Measurements from ENCODE around the gene DNER. TPM values are rescaled to one million over a fixed set of nuclear protein-coding genes. Genes with fewer than 3 reads are reported as not detected.
A peak's percentile ranks its signal among the peaks of the same experiment; 100 is the strongest.

Gene DNER
- total and polyA plus RNA-seq, 2 experiments from 2014 or later, result 0.39 to 0.65 TPM

DNA sequence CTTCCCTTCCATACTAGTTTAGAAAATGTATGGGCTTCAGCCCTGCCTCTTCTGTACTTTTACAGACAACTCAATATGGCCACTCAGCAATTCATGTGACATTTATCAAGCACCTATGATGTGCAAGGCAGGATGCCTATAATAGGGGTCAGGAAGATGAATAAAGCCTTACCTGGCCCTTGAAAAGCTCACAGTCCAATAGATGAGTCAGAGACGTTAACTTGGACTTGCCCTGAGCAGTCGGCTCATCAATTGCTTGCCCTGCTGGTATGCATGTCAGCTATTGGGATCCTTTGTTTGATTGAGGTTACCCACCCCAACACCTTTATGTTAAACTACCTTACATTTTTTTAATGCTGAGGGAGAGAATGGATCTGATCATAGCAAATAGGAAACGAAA lies 116.1 kb downstream of the DNER start:
- H2AFZ ChIP-seq, result no peak overlapping the region
- no peak overlapping the region for H3K9ac ChIP-seq
- H3K27ac ChIP-seq, result no peak overlapping the region
- no peaks in the 10 kb centered on the region for H3K4me1 ChIP-seq (ENCODE audit: insufficient read depth)
- H3K9me2 ChIP-seq (ENCODE audit: insufficient read depth), result no peaks in the 10 kb centered on the region
- 40 to 55% methylated on average over 3 of the region's 3 CpGs for WGBS, 2 experiments (ENCODE audit: low coverage in 1 of 2, low lambda C conversion rate in 2 of 2, missing lambda C conversion rate in 2 of 2)
- H3K9me3 ChIP-seq (ENCODE audit: low read depth), result no peaks in the 10 kb centered on the region
- no peak overlapping the region for H3K4me2 ChIP-seq (ENCODE audit: unreplicated experiment)
- H3K36me3 ChIP-seq (ENCODE audit: low read depth), result no peaks in the 10 kb centered on the region
- no peaks in the 10 kb centered on the region for H3K79me2 ChIP-seq (ENCODE audit: insufficient read depth)
- in situ Hi-C loops (cut with MboI), result loop anchor here (25.0 kb wide), 1 partner anchor 911 kb away; no protein-coding TSS in a partner anchor
- H4K20me1 ChIP-seq (ENCODE audit: insufficient read depth), result no peaks in the 10 kb centered on the region
- no peak overlapping the region for H3K4me3 ChIP-seq
- DNase-seq, result no peak
- no peak for TF ChIP-seq EZH2 (IDR thresholded peaks at IDR 0.05; ENCODE audit: insufficient read depth, poor library complexity, severe bottlenecking)
- TF ChIP-seq EZH2phosphoT487 (IDR thresholded peaks at IDR 0.05; ENCODE audit: insufficient read depth, low read depth), result no peak
- H3F3A ChIP-seq (ENCODE audit: insufficient read depth), result no peaks in the 10 kb centered on the region
- no peaks in the 10 kb centered on the region for H3K27me3 ChIP-seq (replicated peaks; ENCODE audit: insufficient read depth)

- WGBS, 2 experiments (ENCODE audit: low coverage in 1 of 2, low lambda C conversion rate in 2 of 2, missing lambda C conversion rate in 2 of 2), result 40 to 50% methylated on average over 7 of the region's 7 CpGs
- H3K27me3 ChIP-seq (replicated peaks; ENCODE audit: insufficient read depth), result no peaks in the 10 kb centered on the region
- no peaks in the 10 kb centered on the region for H3K79me2 ChIP-seq (ENCODE audit: insufficient read depth)
- no peak for TF ChIP-seq EZH2phosphoT487 (IDR thresholded peaks at IDR 0.05; ENCODE audit: insufficient read depth, low read depth)
- TF ChIP-seq EZH2 (IDR thresholded peaks at IDR 0.05; ENCODE audit: insufficient read depth, poor library complexity, severe bottlenecking), result no peak
- no peaks in the 10 kb centered on the region for H3K9me3 ChIP-seq (ENCODE audit: low read depth)
- in situ Hi-C loops (cut with MboI), result loop anchor here (25.0 kb wide), 1 partner anchor 909 kb away; no protein-coding TSS in a partner anchor
- H3K4me1 ChIP-seq (ENCODE audit: insufficient read depth), result no peaks in the 10 kb centered on the region
- no peak overlapping the region for H3K27ac ChIP-seq
- H3K9me2 ChIP-seq (ENCODE audit: insufficient read depth), result no peaks in the 10 kb centered on the region
- H3K4me2 ChIP-seq (ENCODE audit: unreplicated experiment), result no peak overlapping the region
- no peak overlapping the region for H2AFZ ChIP-seq
- H3F3A ChIP-seq (ENCODE audit: insufficient read depth), result no peaks in the 10 kb centered on the region
- no peak overlapping the region for H3K9ac ChIP-seq
- no peak for DNase-seq
- H4K20me1 ChIP-seq (ENCODE audit: insufficient read depth), result no peaks in the 10 kb centered on the region
- no peaks in the 10 kb centered on the region for H3K36me3 ChIP-seq (ENCODE audit: low read depth)
- H3K4me3 ChIP-seq, result no peak overlapping the region
These were observed 117.6 kb downstream of the DNER start for GRCh38 chr2:229596796-229597195.

DNA sequence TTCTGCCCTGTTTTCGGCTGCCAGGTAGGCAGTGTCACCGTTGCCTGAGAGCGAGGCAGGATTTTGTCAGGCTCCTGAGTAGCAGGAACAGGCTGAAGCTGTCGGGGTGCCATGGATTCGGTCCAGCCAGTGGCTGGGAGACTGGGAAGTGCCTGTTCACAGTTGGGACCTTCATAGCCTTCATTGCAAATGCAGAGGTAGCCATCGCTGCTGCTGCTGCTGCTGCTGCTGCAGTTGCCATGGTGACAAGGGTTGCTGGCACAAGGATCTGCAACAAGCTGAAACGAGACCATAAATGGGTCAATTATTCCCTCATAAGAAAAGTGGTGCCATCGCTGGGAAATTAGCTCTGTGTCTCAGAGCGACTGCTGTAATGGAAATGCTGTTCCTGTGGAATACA lies 122.7 kb downstream of the DNER start:
- Histone ChIP-seq H3F3A (ENCODE audit: insufficient read depth) (no peaks in the 10 kb centered on the region), H3K36me3 (ENCODE audit: low read depth) (no peaks in the 10 kb centered on the region), H3K27me3 (replicated peaks; ENCODE audit: insufficient read depth) (no peaks in the 10 kb centered on the region), H3K27ac (no peak overlapping the region), H4K20me1 (ENCODE audit: insufficient read depth) (no peaks in the 10 kb centered on the region), H3K9ac (no peak overlapping the region), H3K9me2 (ENCODE audit: insufficient read depth) (no peaks in the 10 kb centered on the region), H3K4me3 (no peak overlapping the region), H3K4me1 (ENCODE audit: insufficient read depth) (peaks cover 3% of the 10 kb centered on the region; the same call in 1 of the 2 replicates), H3K79me2 (ENCODE audit: insufficient read depth) (no peaks in the 10 kb centered on the region), H2AFZ (no peak overlapping the region), H3K9me3 (ENCODE audit: low read depth) (no peaks in the 10 kb centered on the region), H3K4me2 (ENCODE audit: unreplicated experiment) (no peak overlapping the region)
- TF ChIP-seq EZH2 (IDR thresholded peaks at IDR 0.05; ENCODE audit: insufficient read depth, poor library complexity, severe bottlenecking) (no peak), EZH2phosphoT487 (IDR thresholded peaks at IDR 0.05; ENCODE audit: insufficient read depth, low read depth) (no peak)
- in situ Hi-C loops (cut with MboI), result loop anchor here (25.0 kb wide), 1 partner anchor 904 kb away; no protein-coding TSS in a partner anchor
- DNase-seq, result no peak
- WGBS, 2 experiments (ENCODE audit: low coverage in 1 of 2, low lambda C conversion rate in 2 of 2, missing lambda C conversion rate in 2 of 2), result 63 to 71% methylated on average over 9 of the region's 9 CpGs

DNA sequence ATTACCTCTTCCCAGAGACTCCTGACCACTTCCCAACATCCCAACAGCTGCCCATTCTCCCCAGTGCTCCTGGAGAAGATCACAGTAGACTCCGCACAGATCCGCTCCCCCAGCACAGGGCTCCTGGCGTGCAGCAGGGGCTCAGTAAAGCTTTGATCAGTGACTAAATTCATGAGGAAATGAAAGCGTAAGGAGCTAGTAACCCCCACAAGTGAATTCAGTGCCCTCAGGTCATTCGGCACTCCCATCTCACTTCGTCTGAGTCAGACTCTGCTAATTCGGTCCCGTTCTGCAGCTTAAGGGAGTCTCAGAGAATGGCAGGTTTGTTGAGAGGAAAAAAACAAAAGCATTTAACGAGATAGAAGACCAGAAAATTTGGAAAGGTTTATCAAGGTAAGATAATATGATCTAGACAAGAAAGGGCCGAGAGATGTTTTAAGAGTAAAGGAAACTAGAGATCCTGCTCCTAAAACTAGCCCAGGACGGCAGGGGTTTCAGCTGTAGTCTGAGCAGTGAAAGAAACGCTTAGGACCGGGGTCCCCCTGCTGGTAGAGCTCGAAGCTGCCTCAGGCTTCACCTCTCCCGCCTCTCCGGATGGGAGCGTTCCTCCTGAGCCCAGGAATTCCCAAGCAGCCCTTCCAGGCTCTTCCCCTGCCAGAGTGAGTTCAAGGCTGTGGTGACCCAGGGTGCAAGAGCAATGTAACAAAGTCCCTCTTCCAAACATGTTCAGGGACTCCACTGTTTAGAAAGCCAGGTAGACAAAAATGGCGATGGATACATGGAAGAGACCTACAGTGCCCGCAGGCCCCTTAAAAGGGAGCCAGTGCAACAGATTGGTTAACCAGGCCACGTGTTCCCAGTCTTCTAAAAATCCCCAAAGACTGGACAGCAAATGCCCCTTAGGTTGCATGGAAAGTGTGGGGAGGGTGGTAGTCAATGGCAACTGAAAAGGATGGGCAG lies 127.3 kb downstream of the DNER start:
- H3F3A ChIP-seq (ENCODE audit: insufficient read depth), result no peaks in the 10 kb centered on the region
- no peaks in the 10 kb centered on the region for H3K79me2 ChIP-seq (ENCODE audit: insufficient read depth)
- H3K27me3 ChIP-seq (replicated peaks; ENCODE audit: insufficient read depth), result no peaks in the 10 kb centered on the region; the same call in 1 of the 2 replicates
- peak overlapping the region; percentile 65 for H3K4me3 ChIP-seq
- H2AFZ ChIP-seq, result peak overlapping the region; percentile 72
- H3K4me2 ChIP-seq (ENCODE audit: unreplicated experiment), result peak overlapping the region; percentile 84
- H3K9me3 ChIP-seq (ENCODE audit: low read depth), result no peaks in the 10 kb centered on the region
- WGBS, 2 experiments (ENCODE audit: low coverage in 1 of 2, low lambda C conversion rate in 2 of 2, missing lambda C conversion rate in 2 of 2), result 19 to 20% methylated on average over 20 of the region's 20 CpGs
- H3K27ac ChIP-seq, result no peak overlapping the region
- in situ Hi-C loops (cut with MboI), result loop anchor here (10.0 to 25.0 kb wide), 3 partner anchors 162 to 900 kb away; no protein-coding TSS in a partner anchor
- no peak for TF ChIP-seq EZH2phosphoT487 (IDR thresholded peaks at IDR 0.05; ENCODE audit: insufficient read depth, low read depth)
- TF ChIP-seq EZH2 (IDR thresholded peaks at IDR 0.05; ENCODE audit: insufficient read depth, poor library complexity, severe bottlenecking), result no peak
- H4K20me1 ChIP-seq (ENCODE audit: insufficient read depth), result no peaks in the 10 kb centered on the region
- no peaks in the 10 kb centered on the region for H3K9me2 ChIP-seq (ENCODE audit: insufficient read depth)
- H3K36me3 ChIP-seq (ENCODE audit: low read depth), result no peaks in the 10 kb centered on the region
- peak; percentile 88 for DNase-seq
- H3K9ac ChIP-seq, result no peak overlapping the region
- H3K4me1 ChIP-seq (ENCODE audit: insufficient read depth), result peaks cover 6% of the 10 kb centered on the region; the same call in 1 of the 2 replicates

Data from GM23248 (cell line).